Ishikawa (cell line): ENCODE data around the gene MSH6.

Source experiments
- CREB1 ChIP-seq: IDR thresholded peaks from 2 replicates; pipeline ENCODE4 v1.6.1; 2012; ENCODE audit warnings: low read depth
- EP300 ChIP-seq: IDR thresholded peaks from 2 replicates; pipeline ENCODE4 v1.6.1; 2012; ENCODE audit warnings: borderline replicate concordance
- MAX ChIP-seq: IDR thresholded peaks from 2 replicates; pipeline ENCODE4 v1.6.1; 2012
- NFIC ChIP-seq: IDR thresholded peaks from 2 replicates; pipeline ENCODE4 v1.6.1; 2012
- RAD21 ChIP-seq: IDR thresholded peaks from 2 replicates; pipeline ENCODE4 v1.6.1; 2012; ENCODE audit warnings: low read depth
- REST ChIP-seq: IDR thresholded peaks from 2 replicates; pipeline ENCODE4 v1.6.1; 2012; ENCODE audit warnings: low read depth, mild to moderate bottlenecking
- TAF1 ChIP-seq: IDR thresholded peaks from 2 replicates; pipeline ENCODE4 v1.6.1; 2012; ENCODE audit warnings: low read depth, mild to moderate bottlenecking
- TCF12 ChIP-seq: IDR thresholded peaks from 2 replicates; pipeline ENCODE4 v1.6.1; 2012; ENCODE audit warnings: low read depth
- TEAD4 ChIP-seq: IDR thresholded peaks from 2 replicates; pipeline ENCODE4 v1.6.1; 2012
- YY1 ChIP-seq: IDR thresholded peaks from 2 replicates; pipeline ENCODE4 v1.6.1; 2012; ENCODE audit warnings: low read depth

GRCh38 chr2:47838686-47839085, 55.7 kb downstream of the MSH6 start:
- TF ChIP-seq NFIC, result no peak
- no peak for TF ChIP-seq EP300
- TF ChIP-seq REST, result no peak
- TF ChIP-seq TEAD4, result no peak
- no peak for TF ChIP-seq MAX
- no peak for TF ChIP-seq CREB1
- TF ChIP-seq TCF12, result no peak
- no peak for TF ChIP-seq RAD21
- no peak for TF ChIP-seq TAF1
- TF ChIP-seq YY1, result no peak
